GM03348 (cell line): ENCODE measurements around the gene IKBIP.
"Not testable (repeated sequence)": the region's sequence is repeated elsewhere in the genome, so short reads cannot be mapped to it uniquely, and the experiment has no call there.

Experiments used
- DNase-seq: peaks from one replicate; pipeline ENCODE4 v3.0.0; 2012; ENCODE audit warnings: low spot score

The IKBIP gene, protein sequence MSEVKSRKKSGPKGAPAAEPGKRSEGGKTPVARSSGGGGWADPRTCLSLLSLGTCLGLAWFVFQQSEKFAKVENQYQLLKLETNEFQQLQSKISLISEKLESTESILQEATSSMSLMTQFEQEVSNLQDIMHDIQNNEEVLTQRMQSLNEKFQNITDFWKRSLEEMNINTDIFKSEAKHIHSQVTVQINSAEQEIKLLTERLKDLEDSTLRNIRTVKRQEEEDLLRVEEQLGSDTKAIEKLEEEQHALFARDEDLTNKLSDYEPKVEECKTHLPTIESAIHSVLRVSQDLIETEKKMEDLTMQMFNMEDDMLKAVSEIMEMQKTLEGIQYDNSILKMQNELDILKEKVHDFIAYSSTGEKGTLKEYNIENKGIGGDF

GRCh38 chr12:98644712-98645571 is at the start of gene IKBIP, which contains the start of gene APAF1:
TSS of gene IKBIP (minus strand) at chr12:98644788. CDS start at chr12:98644701, 87 bp downstream.
TSS of gene APAF1 (plus strand) at chr12:98645290. CDS start at chr12:98648360, 3,070 bp downstream.
- peak; percentile 98 for DNase-seq

DNA sequence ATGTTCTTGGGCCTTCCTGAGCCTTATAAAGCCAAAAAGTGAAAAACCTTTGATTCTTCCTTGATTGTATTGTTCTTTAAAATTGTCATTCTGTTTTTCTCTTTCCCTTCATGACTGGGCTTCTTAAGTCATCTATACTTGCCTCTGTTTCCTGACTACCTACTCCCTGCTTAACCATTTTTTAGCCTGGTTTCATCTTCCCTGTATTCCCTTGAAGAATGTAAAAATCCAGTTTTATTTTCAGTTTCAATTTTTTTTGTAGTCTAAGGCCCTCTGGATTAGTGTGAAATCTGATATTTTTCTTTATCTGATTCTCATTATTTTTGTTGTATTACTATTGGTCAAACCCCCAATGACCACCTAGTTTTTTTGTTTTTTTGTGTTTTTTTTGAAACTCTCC is 46.8 kb upstream of the IKBIP start:
- DNase-seq = no peak

DNA sequence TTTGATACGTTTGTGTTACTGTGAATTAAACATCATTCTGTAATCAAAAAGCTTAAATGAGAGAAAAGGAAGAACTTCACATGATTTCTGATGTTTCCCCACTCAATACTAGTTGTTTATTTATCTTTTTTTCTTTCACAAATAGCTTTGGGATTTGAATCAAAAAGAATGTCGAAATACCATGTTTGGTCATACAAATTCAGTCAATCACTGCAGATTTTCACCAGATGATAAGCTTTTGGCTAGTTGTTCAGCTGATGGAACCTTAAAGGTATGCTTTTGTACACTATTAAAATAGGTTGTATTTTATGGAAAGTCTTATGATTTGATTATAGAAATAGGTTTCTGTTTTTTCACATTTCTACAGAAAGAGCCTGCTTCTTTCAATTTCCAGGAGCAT is 42.0 kb upstream of the IKBIP start:
- no peak for DNase-seq

- no peak for DNase-seq
Observed at GRCh38 chr12:98684199-98684598, 39.6 kb upstream of the IKBIP start.

DNA sequence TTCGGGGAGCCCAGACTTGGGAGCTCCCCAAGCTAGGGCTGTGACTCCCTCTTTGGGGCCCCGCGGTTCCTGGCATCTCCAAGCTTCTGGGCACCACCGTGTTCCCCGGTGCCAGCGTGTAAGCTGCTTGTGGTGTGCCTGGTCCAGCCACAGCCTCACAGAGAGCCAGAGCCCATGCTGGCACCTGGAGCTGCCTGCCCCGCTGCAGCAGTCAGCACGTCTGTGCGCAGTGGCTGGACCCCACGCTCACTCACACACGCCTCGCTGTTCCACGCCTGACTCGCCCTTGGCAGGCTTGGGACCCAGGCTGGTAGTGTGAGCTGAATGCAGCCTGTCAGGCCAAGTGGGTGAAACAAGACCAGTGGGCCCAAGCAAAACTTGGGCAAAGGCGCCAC is 35.0 kb upstream of the IKBIP start:
- DNase-seq = no peak

DNA sequence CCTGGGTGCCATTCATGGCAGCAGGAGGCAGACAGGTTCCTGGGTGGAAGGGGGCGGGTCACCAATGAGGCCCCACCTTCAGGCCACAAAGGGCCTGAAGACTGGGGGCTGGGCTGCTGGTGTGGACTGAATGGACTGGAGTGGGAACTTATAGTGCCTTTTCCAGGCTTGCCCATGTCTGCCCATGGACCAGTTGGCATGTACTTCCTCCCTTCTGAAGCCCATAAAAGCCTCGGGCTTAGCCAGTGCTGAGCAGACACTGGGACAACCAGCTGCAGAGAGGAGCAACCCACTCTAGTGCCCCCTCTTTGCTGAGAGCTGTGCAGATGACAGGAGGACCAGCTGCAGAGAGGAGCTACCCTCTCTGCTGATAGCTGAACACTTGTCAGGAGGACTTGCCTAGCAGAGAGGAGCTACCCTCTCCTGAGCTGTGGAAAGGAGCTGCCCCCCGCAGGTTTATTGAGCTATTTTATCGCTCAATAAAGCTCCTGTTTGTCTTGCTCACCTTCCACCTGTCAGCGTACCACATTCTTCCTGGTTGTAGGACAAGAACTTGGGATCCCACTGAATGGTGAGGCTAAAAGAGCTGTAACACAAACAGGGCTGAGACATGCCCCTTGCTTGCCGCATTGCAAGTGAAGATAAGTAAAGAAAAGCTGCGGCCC is 34.5 kb upstream of the IKBIP start:
- DNase-seq = no peak

DNA sequence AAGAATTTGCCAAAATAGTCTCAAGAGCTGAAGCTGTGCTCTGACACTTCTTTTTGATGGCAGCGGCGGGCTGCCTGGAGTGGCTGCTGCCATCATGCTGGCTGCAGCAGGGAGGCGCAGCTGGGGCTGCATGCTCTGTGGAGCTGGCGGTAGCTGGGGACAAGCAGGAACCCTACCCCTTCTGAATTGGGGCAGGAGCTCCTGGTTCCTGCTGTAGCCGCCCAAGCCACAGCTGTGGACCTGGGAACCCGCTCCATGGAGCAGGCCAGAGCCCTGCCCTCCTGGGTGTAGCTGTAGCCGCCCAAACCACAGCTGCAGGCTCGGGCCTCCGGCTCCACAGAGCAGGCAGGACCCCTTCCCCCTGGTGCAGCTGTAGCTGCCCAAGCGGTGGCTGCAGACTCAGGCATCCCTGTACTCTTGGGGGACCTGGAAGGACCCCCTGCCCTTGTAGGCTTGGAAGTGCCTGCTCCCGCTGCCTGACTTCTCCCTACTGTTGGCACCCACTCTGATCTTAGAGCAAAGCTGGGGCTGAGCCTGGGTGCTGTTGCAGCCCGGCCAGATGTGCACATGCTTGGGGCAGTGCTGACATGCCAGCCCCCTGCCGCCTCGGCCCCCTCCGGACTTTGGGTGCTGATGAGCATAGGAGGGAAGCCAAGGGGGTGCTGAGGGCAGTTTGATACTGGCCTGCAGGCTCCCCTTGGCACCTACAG is 33.8 kb upstream of the IKBIP start:
- no peak for DNase-seq

- DNase-seq = no peak
Observed at GRCh38 chr12:98674841-98675240, 30.3 kb upstream of the IKBIP start.

DNA sequence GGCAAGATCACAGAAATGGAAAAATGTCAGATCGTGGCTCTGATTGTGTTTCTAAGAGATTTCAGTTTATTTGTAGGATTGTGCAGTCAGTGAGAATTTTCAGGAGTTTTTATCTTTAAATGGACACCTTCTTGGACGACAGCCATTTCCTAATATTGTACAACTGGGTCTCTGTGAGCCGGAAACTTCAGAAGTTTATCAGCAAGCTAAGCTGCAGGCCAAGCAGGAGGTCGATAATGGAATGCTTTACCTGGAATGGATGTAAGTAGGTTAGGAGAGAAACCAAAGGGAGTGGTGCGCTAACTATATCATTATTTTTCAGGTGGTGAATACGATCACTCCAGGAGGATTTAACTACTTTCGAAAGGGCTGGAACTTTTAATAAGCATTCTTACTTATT is 26.9 kb upstream of the IKBIP start:
- DNase-seq = no peak

DNA sequence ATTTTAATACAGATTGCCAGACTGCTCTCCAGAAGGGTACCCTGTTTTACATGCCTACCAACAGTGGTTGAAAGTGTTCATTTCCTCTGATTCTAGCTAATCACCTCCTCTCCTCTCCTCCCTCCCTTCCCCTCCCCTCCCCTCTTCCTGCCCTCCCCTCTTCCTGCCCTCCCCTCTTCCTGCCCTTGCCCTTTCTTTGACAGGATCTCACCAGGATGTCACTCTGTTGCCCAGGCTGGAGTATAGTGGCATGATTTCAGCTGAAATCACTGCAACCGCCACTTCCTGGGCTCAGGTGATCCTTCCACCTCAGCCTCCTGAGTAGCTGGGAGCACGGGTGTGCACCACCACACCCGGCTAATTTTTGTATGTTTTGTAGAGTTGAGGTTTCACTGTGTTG is 25.2 kb upstream of the IKBIP start:
- DNase-seq = no peak

DNA sequence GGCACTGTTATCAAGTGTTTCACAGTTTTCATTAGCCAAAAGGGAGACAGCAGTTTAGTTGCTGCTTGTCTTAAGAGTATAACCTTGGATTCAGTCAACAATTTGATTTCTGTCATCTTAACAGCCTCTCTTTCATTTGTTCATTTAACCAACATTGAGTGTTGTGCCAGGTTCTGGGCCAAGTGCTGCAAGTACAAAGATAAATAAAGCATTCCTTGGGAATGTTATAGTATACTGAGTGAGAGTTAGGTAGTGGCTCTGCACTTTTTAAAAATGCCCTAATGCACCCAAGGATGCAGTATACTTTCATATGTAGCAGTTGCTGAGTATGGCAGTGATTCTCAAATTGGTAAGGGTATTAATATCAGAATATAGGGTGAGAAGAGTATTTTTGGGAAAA is 15.9 kb upstream of the IKBIP start:
- no peak for DNase-seq

- no peak for DNase-seq
Observed at GRCh38 chr12:98656289-98657101, 11.9 kb upstream of the IKBIP start.

DNA sequence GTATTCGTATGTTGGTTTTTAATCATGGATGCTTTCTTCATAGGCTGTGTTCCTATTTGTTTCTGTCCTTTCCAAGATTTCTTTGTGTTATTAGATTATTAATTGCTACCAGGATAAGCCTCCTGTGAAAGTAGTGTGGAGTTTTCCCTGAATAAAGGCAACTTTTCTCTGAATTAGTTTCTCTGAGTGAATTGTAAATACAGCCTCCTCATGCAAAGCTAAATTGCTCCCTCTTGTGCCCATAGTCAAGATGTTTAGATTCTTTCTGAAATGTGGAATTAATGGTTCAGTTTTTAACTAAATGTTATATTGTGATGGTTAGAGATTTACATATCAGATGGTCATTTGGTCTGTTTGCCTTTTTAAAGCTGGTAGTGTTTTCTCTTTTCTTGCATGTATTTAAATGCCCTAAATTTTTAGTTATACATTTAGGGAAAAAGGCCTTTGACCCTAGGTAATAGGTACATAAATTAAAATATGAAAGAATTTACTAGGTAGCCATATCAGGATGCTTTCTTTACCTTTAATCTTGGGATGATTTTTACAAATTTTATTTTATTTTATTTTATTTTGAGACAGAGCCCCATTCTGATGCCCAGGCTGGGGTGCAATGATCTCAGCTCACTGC is 9.4 kb upstream of the IKBIP start:
- peak; percentile 56 for DNase-seq

GRCh38 chr12:98651328-98651727 is 6.7 kb upstream of the IKBIP start:
- DNase-seq = no peak

DNA sequence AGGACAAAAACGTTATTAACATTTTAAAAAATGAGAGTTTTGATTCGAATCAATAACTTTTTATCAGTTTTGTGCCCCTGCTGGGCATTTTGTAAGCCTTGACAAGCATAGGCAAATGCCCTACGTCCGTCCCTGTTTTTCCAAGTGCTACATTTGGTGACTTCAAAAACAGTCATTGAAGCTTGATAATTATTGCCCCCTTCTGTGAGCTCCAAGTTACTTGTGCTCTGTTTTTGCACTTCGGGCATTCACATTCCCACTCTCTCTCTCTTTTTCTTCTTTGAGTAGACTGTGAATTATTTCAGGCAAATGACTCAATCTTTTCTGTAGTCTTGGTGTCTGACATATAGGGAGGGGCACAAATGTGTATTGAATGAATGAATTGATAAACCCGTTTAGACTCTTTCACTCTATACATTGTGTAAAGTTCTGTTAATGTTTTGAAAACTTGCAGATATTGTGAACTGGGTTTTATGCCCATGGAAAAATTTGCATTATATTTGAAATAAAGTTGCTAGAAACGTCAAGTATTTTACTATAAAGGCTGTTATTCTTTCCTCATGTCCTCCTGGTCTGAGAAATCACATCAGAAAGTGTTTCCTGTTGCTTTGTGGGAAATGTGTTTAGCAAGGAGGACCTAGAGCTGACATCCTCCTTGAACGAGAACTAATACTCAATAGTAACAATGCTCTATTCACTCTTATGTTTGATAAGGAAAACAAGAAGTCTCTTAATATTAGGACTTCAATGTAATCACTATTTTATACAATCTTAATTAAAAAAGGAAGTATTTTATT is 1.9 kb upstream of the IKBIP start:
- DNase-seq = peak; percentile 7

GRCh38 chr12:98645572-98646067 is 1.0 kb upstream of the IKBIP start:
- DNase-seq = peak; percentile 33

GRCh38 chr12:98644433-98644711 is 216 bp downstream of the IKBIP start:
- DNase-seq = peak; percentile 46

DNA sequence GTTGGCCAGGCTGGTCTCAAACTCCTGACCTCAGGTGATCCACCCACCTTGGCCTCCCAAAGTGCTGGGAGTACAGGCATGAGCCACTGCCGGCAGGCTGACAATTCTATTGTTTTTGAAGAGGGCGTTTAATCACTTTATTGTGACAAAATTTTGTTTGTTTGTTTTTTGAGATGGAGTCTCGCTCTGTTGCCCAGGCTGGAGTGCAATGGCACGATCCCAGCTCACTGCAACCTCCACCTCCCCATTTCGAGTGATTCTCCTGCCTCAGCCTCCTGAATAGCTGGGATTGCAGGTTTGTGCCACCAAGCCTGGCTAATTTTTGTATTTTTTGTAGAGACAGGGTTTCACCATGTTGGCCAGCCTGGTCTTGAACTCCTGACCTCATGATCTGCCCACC is 1.8 kb downstream of the IKBIP start:
- DNase-seq = not testable (repeated sequence)

DNA sequence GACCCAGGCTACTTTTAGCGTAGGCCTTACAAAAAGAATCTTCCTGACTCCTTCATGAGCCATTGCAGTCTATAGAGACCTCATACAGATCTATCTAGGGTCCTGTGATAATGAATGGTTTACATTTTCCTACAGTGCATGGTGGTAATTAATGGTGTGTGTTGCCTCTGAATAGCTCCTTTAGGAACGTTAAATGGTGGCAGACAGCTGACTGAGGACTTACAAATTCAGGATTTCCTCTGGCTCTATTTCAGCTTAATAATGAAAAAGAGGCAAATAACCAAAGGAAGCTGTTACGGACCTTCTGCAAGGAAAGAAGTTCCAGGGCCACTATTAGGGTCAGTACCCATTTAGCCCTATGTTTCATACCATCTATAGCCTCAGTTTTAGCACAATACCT is 5.1 kb downstream of the IKBIP start:
- DNase-seq = no peak

DNA sequence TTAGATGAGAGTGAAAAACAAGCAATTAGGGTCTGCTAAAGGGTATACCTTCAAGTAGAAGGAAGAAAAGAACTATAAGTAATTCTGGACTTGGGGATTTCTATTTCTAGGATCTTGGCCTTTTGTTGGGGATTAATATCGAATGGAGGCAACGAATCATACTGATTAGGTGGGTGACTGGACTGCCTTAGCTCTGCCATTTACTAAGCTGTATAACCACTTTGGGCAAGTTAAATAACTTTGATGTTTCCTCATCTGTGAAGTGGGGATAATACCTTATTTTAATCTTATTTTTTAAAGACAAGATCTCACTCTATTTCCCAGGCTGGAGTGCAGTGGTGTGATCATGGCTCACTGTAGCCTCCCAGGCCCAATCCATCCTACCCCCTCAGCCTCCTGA is 6.6 kb downstream of the IKBIP start:
- no peak for DNase-seq
